Fibroblast of skin of right biceps (primary cell): ENCODE data around the gene ARHGEF2.

ENCODE experiments used
- DNase-seq: peaks from one replicate; pipeline ENCODE4 v3.0.0-alpha.2; 2013

The ARHGEF2 gene

GRCh38 chr1:155978325-155978972 is at the start of gene ARHGEF2:
Gene ARHGEF2 (minus strand): TSS chr1:155978547. CDS start chr1:155978427, 120 bp downstream.
- peak; percentile 90 for DNase-seq

DNA sequence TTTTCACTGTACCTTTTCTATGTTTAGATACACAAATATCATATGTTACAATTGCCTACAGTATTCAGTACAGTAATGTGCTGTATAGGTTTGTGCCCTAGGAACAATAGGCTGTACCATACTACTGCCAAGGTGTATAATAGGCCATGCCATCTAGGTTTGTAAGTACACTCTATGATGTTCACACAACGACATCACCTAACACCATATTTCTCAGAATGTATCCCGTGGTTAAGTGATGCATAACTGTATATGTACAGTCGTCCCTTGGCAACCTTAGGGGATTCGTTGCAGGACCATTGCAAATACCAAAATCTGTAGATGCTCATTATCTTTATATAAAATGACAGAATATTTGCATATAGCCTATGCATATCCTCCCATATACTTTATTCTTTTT is 48.2 kb upstream of the ARHGEF2 start:
- DNase-seq: no peak

GRCh38 chr1:156025876-156026275 is 47.5 kb upstream of the ARHGEF2 start:
- peak; percentile 35 for DNase-seq

GRCh38 chr1:156024801-156025200 is 46.5 kb upstream of the ARHGEF2 start:
- DNase-seq: no peak

- DNase-seq: no peak
These were observed 43.6 kb upstream of the ARHGEF2 start for GRCh38 chr1:156021954-156022353.

GRCh38 chr1:156021093-156021428 is 42.7 kb upstream of the ARHGEF2 start:
- DNase-seq: no peak

DNA sequence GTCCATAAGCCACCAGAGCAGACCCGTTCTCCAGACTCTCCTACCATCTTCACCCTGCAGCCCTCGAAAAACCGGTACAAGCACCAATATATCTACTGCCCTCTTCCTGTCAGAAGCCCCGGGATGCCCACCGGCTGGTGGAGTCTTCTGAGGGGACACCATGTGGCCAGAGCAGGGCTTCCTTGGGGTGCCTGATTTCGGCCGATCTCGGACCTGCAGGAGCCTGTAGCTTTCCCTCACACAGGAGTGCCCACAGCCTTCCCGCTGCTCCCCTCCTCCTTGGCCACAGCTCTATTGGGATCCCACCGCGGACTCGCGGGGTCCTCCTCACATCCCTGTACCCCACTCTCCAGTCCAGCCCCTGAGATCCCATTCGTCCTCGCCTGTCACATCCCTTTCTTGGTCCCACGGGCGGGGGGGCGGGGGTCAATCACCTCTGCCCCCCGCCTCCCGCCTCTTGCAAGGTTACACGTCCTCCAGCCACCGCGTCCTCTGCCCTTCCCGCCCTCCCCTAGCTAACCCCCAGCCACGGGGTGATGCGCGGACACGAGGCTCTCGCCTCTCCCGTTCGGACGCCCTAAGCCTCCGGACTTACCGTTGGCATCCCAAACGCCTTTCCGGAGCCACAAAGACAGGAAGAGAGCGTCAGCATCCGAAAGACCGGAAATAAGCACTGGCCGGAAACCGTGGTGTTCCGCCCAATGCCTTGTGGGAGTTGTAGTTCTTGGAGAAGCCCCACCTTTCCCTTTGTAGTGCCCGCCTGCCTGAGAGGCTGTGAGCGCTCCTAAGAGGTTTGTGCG is 42.1 kb upstream of the ARHGEF2 start, which contains the start of gene SSR2:
Gene SSR2, minus strand, starts transcription at position 659 of the 800 bp plus-strand sequence. CDS start 784 bp downstream, outside the sequence.
- peak; percentile 91 for DNase-seq

GRCh38 chr1:156019946-156020292 is 41.6 kb upstream of the ARHGEF2 start:
- DNase-seq: no peak

DNA sequence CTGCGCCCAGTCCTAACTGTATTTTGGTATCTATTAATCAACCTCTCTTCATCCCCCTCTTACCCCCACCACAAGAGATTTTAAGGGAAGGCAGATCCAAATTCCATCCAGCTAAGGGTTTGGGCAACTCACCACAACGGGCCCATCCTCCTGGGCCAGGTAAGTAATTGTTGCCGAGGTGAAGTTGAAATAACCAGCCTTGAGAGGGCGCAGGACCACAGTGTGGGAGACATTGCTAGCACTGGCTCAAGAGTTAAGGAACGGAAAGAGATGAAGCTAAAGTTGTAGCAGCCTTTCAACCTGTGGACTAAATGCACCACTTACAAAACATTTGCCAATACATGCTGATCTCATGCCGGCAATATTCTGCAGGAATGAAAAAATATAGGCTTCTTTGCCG is 36.5 kb upstream of the ARHGEF2 start:
- no peak for DNase-seq

GRCh38 chr1:156012051-156012817 is 33.9 kb upstream of the ARHGEF2 start:
- no peak for DNase-seq

DNA sequence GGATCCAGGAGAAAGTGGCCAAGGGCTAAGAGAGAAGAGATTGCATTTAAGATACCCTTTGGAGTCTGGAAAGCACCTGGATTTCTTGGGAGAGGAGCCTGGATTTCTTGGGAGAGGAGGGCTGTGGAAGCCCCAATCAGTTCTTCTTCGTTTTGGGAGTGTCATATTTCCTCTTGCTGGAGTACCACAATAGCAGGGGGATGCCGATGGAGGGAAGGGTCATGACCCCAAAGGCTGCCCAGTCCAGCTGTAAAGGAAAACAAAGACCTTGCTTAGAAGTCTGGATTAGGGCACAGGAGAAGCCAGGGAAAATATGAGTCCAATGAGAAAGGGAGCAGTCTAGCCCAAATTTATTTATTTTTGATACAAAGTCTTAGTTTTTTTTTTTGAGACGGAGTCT is 31.1 kb upstream of the ARHGEF2 start:
- DNase-seq: no peak

- DNase-seq: no peak
These were observed 28.5 kb upstream of the ARHGEF2 start for GRCh38 chr1:156006666-156007376.

GRCh38 chr1:156004843-156005584 is 26.7 kb upstream of the ARHGEF2 start:
- no peak for DNase-seq

- no peak for DNase-seq
These were observed 25.5 kb upstream of the ARHGEF2 start for GRCh38 chr1:156003923-156004188.

DNA sequence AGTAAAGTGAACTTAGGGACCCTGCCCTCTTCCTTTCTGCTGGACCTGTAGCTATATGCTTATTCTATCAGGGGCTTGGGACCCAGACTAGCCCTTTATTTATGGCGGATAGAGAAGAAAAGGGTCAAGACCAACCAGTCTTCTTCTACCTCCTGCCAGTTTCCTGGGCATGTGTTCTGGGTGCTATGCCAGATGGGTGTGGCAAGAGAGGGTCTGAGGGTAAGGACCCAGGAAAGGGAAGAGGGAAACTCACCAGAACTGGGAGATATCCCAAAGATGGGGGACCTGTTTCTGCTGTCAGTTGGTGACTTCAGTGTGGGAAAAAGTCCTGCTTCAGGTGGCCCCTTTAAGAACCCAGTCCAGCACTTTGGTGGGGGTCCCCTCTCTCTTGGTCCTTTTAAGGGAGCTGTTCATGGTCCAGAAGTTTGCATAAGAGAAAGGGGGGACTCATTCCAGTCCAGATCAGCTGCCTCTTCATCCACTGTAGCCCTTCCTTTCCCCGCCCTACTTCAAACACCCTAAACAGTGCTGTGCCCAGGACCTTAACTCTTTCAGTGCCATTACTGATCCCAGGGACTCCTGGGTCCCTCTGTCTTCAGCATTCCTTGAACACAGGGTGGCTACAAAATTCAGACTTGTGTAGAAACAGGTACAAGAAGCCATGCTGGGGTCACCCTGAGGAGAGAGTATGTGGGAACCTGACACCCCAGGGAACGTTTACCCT is 24.0 kb upstream of the ARHGEF2 start:
- DNase-seq: no peak

GRCh38 chr1:156001662-156002171 is 23.4 kb upstream of the ARHGEF2 start:
- DNase-seq: peak; percentile 83

DNA sequence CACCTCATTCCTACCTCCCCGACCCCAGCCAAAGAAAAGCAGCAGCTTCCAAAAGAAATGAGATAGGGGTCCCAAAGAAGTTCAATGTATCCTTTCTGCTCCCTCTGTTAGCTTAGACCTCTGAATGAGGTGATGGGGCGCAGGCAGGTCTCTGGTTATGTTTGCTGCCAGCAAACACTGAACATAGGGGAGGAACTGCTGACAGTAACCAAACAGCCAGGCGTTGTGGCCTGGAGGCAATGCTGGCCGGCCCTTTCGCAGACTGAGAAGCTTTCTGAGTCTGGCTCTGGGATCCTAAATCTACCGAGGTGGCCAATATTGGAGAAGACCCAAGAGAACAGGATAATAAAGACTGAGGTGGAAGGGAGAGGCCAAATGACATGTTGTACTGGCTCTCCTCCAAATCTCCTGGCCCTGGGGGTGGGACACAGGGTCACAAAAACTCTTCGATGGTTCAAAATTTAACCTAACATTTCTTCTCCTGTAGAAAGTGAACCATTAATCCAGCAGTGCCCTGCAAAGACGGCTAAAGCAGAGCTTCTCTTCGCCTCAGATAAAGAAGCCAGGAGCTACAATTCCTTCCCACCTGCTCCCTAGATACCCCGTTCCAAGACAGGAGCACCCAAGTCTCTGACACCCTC is 22.8 kb upstream of the ARHGEF2 start:
- no peak for DNase-seq

DNA sequence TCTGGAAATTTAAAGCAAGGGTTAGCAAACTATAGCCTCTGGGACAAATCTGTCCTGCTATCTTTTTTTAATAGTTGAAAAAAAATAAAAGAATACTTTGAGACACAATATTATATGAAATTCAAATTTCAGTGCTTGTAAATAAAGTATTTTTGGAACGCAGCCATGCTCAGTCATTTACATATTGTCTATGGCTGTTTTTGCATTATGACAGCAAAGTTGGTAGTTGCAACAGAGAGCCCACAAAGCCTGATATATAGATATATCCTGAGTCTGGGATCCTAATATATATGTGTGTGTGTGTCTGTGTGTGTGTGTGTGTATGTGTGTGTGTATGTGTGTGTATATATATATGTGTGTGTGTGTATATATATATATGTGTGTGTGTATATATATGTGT is 21.6 kb upstream of the ARHGEF2 start:
- DNase-seq: no peak

DNA sequence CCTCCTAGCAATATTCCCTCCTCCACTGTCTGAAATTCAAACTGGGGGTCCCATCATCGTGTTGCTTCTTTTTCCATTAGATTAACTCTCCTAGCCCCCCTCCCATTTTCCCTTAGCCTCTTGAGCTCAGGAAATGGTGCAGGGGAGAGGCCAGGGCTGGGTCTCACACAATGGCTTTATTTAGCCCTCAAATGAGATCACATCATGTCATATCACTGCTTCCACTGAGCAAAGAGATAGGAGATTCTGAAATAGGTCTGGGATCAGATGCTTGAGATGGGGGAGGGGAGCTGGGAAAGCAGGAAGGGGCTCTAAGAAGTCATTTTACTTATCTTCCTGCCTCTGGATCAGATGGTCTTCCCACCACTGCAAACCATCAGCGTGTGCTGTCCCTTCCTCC is 17.8 kb upstream of the ARHGEF2 start:
- no peak for DNase-seq

DNA sequence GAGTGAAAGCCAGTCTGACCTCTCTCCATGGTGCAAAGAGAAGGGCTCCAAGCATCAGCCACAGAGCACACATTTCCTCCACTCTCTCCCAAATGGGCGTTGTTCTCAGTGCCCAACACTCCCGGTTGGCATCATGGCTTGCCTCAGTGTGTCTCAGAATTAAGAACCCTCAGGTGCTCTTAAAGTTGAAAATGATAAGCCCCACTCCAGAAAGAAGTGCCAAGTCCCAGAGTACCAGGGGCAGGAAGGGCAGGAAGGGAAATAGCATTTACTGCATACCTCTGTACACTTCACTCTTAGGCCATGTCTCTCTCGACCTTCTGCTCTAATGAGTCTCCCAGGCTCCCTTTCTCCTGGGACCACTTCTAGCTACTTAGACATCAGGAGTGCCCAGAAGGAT is 15.2 kb upstream of the ARHGEF2 start:
- DNase-seq: no peak
